GM12872 (cell line): Measurements from ENCODE around the gene MVB12B.

Experiments
- TF ChIP-seq, protein P1 (sequence below): IDR thresholded peaks from 3 replicates; pipeline ENCODE4 v1.5.1; 2011; ENCODE audit warnings: low read depth, mild to moderate bottlenecking, low read length, moderate library complexity; ENCODE audit not compliant: insufficient read depth

Gene MVB12B

DNA sequence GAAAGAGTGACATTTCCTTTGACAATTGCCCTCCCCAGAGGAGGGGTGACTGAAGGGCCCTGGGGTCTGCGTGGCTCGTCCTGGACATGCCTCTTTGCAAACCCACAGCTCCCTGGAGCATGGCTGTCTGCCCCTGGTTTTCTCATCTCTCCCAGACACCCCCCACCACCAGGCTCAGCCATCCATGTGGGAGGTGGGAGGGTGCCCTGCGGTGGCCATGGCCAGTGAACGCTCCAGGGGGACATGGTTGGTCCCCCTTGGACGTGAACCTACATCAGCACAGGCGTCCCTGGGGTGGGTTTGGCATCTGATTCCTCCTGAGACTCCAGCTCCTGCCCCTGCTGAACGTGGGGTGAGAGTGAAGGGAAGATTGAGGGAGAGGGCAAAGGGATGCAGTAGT, 219.4 kb downstream of the MVB12B start:
- TF ChIP-seq, protein P1, sequence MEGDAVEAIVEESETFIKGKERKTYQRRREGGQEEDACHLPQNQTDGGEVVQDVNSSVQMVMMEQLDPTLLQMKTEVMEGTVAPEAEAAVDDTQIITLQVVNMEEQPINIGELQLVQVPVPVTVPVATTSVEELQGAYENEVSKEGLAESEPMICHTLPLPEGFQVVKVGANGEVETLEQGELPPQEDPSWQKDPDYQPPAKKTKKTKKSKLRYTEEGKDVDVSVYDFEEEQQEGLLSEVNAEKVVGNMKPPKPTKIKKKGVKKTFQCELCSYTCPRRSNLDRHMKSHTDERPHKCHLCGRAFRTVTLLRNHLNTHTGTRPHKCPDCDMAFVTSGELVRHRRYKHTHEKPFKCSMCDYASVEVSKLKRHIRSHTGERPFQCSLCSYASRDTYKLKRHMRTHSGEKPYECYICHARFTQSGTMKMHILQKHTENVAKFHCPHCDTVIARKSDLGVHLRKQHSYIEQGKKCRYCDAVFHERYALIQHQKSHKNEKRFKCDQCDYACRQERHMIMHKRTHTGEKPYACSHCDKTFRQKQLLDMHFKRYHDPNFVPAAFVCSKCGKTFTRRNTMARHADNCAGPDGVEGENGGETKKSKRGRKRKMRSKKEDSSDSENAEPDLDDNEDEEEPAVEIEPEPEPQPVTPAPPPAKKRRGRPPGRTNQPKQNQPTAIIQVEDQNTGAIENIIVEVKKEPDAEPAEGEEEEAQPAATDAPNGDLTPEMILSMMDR: no peak

DNA sequence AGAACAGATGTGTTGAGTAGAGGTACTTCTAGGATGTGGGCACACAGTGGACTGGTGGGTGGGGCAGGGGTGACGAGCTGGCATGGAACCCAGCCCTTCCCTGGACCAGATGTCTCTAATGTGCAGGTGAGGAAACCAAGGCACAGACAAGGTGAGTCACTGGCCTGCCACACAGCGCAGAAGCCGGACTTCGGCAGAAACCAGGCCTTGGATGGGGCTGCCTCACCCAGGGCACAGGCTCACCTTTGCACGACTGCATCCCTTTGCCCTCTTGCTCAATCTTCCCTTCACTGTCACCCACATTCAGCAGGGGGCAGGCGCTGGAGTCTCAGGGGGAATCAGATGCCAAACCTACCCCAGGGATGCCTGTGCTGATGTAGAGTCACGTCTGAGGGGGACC, 221.7 kb downstream of the MVB12B start:
- TF ChIP-seq, protein P1: no peak

GRCh38 chr9:126549246-126550006, 222.8 kb downstream of the MVB12B start:
- TF ChIP-seq, protein P1: no peak

- TF ChIP-seq, protein P1: no peak
Observed at GRCh38 chr9:126550891-126551351, 224.3 kb downstream of the MVB12B start.

GRCh38 chr9:126551812-126552211, 225.2 kb downstream of the MVB12B start:
- TF ChIP-seq, protein P1: no peak

DNA sequence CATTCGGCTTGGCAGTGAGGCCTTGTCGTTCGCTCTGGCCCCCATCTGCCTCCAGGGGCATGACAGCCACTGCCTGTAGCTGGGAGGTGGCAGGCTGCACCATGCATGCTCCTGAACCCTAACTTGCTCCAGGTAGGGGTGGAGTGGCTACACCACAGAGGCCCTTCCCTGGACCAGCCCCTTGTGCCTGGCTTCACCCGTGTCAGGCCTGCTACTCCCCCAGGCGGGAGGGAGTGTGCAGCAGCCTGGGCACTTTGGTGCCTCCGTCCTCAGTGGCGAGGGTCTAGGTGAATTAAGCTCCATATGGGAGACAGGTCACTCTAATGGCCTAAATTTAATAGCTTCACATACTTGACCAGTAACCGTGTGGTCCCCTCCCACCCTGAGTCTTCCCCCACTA, 227.7 kb downstream of the MVB12B start:
- TF ChIP-seq, protein P1: no peak
